Mesothelial cell of epicardium (in vitro differentiated cells): ENCODE results near the gene MRPL1. TPM values are rescaled to one million over a fixed set of nuclear protein-coding genes. Genes with fewer than 3 reads are reported as not detected.

ENCODE experiments used
- DNase-seq, 2 experiments: peaks; one replicate each; pipeline ENCODE4 v3.0.0; 2021; ENCODE audit warnings: low spot score in 2 of 2; ENCODE audit not compliant: unreplicated experiment in 2 of 2
- H3K27ac Mint-ChIP-seq: 2 replicates; pipeline ENCODE4 v1.8.0; 2021; ENCODE audit warnings: mixed read lengths
- H3K27me3 Mint-ChIP-seq: 2 replicates; pipeline ENCODE4 v1.8.0; 2021; ENCODE audit warnings: low read depth, mixed read lengths
- H3K36me3 Mint-ChIP-seq: 2 replicates; pipeline ENCODE4 v1.8.0; 2021; ENCODE audit warnings: mixed read lengths
- H3K4me1 Mint-ChIP-seq: 2 replicates; pipeline ENCODE4 v1.8.0; 2021; ENCODE audit warnings: mixed read lengths
- H3K4me3 Mint-ChIP-seq: 2 replicates; pipeline ENCODE4 v1.8.0; 2021; ENCODE audit warnings: mild to moderate bottlenecking, moderate library complexity, mixed read lengths
- H3K9me3 Mint-ChIP-seq: 2 replicates; pipeline ENCODE4 v1.8.0; 2021; ENCODE audit warnings: mixed read lengths
- total RNA-seq: library from RNA; stranded (reverse); gene quantifications from 3 replicates; pipeline ENCODE4 v1.2.1, GENCODE V29; 2021
- TF ChIP-seq, protein P1 (sequence below): fragments of 200-600 bp; sonication (generic); IDR thresholded peaks from one replicate; pipeline ENCODE4 v1.5.0; 2021; ENCODE audit warnings: antibody characterized with exemption; ENCODE audit not compliant: unreplicated experiment

The MRPL1 gene
- total RNA-seq, 1 donor from 2014 or later: 27.0 TPM

GRCh38 chr4:77845400-77845799 lies 17.2 kb upstream of the MRPL1 start:
- Mint-ChIP-seq H3K27me3 (no peaks in the 10 kb centered on the region), H3K27ac (no peak overlapping the region), H3K36me3 (no peaks in the 10 kb centered on the region), H3K4me3 (no peak overlapping the region), H3K4me1 (no peaks in the 10 kb centered on the region), H3K9me3 (no peaks in the 10 kb centered on the region)
- DNase-seq: no peak
- TF ChIP-seq, protein P1, sequence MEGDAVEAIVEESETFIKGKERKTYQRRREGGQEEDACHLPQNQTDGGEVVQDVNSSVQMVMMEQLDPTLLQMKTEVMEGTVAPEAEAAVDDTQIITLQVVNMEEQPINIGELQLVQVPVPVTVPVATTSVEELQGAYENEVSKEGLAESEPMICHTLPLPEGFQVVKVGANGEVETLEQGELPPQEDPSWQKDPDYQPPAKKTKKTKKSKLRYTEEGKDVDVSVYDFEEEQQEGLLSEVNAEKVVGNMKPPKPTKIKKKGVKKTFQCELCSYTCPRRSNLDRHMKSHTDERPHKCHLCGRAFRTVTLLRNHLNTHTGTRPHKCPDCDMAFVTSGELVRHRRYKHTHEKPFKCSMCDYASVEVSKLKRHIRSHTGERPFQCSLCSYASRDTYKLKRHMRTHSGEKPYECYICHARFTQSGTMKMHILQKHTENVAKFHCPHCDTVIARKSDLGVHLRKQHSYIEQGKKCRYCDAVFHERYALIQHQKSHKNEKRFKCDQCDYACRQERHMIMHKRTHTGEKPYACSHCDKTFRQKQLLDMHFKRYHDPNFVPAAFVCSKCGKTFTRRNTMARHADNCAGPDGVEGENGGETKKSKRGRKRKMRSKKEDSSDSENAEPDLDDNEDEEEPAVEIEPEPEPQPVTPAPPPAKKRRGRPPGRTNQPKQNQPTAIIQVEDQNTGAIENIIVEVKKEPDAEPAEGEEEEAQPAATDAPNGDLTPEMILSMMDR: no peak

DNA sequence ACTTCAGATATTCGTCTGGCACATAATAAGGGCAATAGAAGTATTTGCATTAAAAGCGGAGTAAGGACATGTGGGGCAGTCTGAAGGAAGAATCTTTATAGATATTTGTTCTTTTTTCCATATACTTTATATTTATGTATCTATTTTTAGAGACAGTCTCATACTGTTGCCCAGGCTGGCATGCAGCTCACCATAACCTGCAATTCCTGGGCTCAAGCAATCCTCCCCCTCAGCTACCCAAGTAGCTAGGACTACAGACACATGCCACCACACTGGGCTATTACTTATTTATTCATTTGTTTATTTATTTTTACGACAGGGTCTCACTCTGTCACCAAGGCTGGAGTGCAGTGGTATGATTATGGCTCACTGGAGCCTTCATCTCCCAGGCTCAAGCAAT lies 16.7 kb upstream of the MRPL1 start:
- Mint-ChIP-seq H3K4me1 (no peaks in the 10 kb centered on the region), H3K36me3 (no peaks in the 10 kb centered on the region), H3K4me3 (no peak overlapping the region), H3K9me3 (no peaks in the 10 kb centered on the region), H3K27ac (no peak overlapping the region), H3K27me3 (no peaks in the 10 kb centered on the region)
- TF ChIP-seq, protein P1: no peak
- no peak for DNase-seq

DNA sequence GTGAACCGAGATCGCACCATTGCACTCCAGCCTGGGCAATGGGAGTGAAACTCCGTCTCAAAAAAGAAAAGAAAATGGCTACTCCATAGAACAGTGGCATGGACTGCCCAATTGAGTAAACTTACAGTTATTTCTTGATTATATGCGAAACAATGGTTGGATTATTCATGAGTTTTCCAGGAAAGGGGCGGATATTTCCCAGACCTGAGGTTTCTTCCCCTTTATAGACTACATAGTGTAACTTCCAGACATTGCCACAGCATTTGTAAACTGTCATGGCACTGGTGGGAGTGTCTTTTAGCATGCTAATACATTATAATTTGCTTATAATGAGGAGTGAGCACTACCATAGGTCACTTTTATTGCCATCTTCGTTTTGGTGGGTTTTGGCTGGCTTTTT lies 14.1 kb upstream of the MRPL1 start:
- no peak for DNase-seq
- Mint-ChIP-seq H3K9me3 (no peaks in the 10 kb centered on the region), H3K36me3 (no peaks in the 10 kb centered on the region), H3K27me3 (no peaks in the 10 kb centered on the region), H3K4me3 (no peak overlapping the region), H3K27ac (no peak overlapping the region), H3K4me1 (no peaks in the 10 kb centered on the region)
- TF ChIP-seq, protein P1: no peak

DNA sequence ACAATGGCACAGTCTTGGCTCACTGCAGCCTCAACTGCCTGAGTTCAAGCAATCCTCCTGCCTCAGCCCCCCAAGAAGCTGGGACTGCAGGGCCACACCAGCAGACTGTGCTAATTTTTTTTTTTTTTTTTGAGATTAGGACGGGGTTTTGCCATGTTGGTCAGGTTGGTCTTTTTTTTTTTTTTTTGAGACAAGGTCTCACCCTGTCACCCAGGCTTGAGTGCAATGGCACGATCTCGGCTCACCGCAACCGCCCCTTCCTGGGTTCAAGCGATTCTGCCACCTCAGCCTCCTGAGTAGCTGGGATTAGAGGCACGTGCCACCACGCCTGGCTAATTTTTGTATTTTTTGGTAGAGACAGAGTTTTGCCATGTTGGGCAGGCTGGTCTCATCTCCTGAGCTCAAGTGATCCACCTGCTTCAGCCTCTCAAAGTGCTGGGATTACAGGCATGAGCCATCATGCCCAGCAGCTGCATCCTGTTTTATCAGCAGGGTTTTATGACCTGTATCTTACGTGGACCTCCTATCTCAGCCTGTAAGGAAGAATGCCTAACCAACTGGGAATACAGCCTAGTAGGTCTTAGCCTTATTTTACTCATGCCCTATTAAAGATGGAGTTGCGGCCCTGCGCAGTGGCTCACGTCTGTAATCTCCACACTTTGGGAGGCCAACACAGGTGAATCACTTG lies 13.2 kb upstream of the MRPL1 start:
- Mint-ChIP-seq H3K27ac (no peak overlapping the region), H3K4me1 (no peaks in the 10 kb centered on the region), H3K9me3 (no peaks in the 10 kb centered on the region), H3K36me3 (no peaks in the 10 kb centered on the region), H3K27me3 (no peaks in the 10 kb centered on the region), H3K4me3 (no peak overlapping the region)
- TF ChIP-seq, protein P1: no peak
- no peak for DNase-seq

DNA sequence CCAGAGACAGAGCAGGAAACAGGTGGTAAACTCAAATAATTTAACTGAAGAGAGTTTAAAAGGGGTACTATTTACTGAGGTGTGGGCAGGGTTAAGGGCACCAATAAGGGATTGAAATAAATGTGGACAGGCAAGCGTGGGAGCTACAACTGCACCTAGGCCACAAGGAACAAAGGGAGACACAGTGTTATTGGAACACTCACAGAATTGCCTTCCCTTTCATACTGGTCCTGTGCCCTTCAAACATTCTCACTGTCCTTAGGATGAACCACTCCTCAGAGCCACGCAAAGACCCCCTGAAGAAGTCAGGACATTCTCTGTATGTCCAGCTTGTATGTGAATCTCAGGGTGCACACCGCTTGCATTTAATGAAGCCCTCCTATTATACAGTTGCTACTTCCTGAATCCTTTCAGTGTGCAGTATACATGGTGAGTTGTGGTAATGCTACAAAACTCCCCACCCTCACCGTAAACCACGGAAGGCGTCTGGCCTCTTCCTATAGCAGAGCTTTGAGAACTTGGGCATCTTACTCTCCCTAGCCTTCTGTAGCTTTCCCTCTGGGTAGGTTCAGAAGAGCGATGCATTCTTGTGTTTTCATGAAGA lies 9.6 kb upstream of the MRPL1 start:
- TF ChIP-seq, protein P1: no peak
- Mint-ChIP-seq H3K27ac (no peak overlapping the region), H3K4me1 (no peaks in the 10 kb centered on the region), H3K36me3 (no peaks in the 10 kb centered on the region), H3K9me3 (no peaks in the 10 kb centered on the region), H3K27me3 (no peaks in the 10 kb centered on the region), H3K4me3 (no peak overlapping the region)
- DNase-seq: no peak
